K562 (cell line): ENCODE data around the gene PPP1R16B. TPM values are rescaled to one million over a fixed set of nuclear protein-coding genes. Genes with fewer than 3 reads are reported as not detected.

Experiments used
- ATAC-seq: fragments of 200-7000 bp; cut with Tn5 transposase; 3 replicates; pipeline ENCODE4 v1.9.1; 2020; ENCODE audit warnings: moderate library complexity
- BruUV-seq: library from RNA; stranded (reverse); fragments of 400-500 nt; replicated peaks from 2 replicates; lab custom pipeline; 2021; lab: Mats Ljungman, UMichigan
- CTCF ChIA-PET: fragments of 300-600 bp; formaldehyde crosslinking; extraction: SDS; loops from one replicate; lab custom pipeline; 2021; ENCODE audit warnings: low intra/inter-chr PET ratio; lab: Yijun Ruan, JAX
- POLR2A ChIA-PET: fragments of 300-600, 350-650 bp; sonication (Branson Sonifier 250); formaldehyde crosslinking; extraction: SDS; loops from one replicate; lab custom pipeline; 2021; ENCODE audit warnings: antibody characterized with exemption, inconsistent platforms; lab: Yijun Ruan, JAX
- DNase-seq, 4 experiments: peaks; one replicate each; pipeline versions ENCODE4 v3.0.0 to v3.0.0-alpha.2; 2011 to 2018; ENCODE audit warnings: low spot score in 3 of 4, mixed read lengths in 3 of 4; ENCODE audit errors: extremely low read depth in 1 of 4
- FAIRE-seq: peaks from 2 replicates; lab custom pipeline; 2011; peaks lifted over from hg19 to GRCh38; lab: Jason Lieb, UNC
- H2AFZ ChIP-seq: 2 replicates; pipeline ENCODE4 v1.6.0; 2011; ENCODE audit warnings: low read depth, low read length, control low read depth, inconsistent platforms
- H3K27ac ChIP-seq: fragments of 200-600 bp; 3 replicates; pipeline ENCODE4 v1.8.0; 2011; ENCODE audit warnings: low read depth, mild to moderate bottlenecking, control low read depth, inconsistent platforms, low read length, moderate library complexity, mixed read lengths; ENCODE audit errors: extremely low read depth
- H3K27me3 ChIP-seq, 2 experiments: fragments of 300-600 bp in 1 of 2; 2 replicates in 1 of 2; 3 replicates in 1 of 2; pipeline versions ENCODE4 v1.6.0 to v1.8.0; 2011; ENCODE audit warnings: inconsistent platforms in 2 of 2, low read length in 2 of 2, mild to moderate bottlenecking in 1 of 2, mixed read lengths in 1 of 2, moderate library complexity in 1 of 2; ENCODE audit not compliant: control insufficient read depth in 2 of 2, insufficient read depth in 2 of 2
- H3K36me3 ChIP-seq: fragments of 300-600 bp; 3 replicates; pipeline ENCODE4 v1.8.0; 2011; ENCODE audit warnings: mild to moderate bottlenecking, low read length, inconsistent platforms; ENCODE audit not compliant: control insufficient read depth, insufficient read depth
- H3K4me1 ChIP-seq, 2 experiments: fragments of 200-600 bp in 1 of 2; replicated peaks in 1 of 2; 2 replicates in 1 of 2; 3 replicates in 1 of 2; pipeline versions ENCODE4 v1.5.1 to v1.8.0; 2011; ENCODE audit warnings: inconsistent platforms in 2 of 2, low read length in 2 of 2, mild to moderate bottlenecking in 1 of 2, mixed read lengths in 1 of 2, moderate library complexity in 1 of 2; ENCODE audit not compliant: control insufficient read depth in 2 of 2, insufficient read depth in 2 of 2
- H3K4me2 ChIP-seq: 2 replicates; pipeline ENCODE4 v1.6.1; 2011; ENCODE audit warnings: low read length, control low read depth, inconsistent platforms, mixed read lengths; ENCODE audit not compliant: insufficient read depth
- H3K4me3 ChIP-seq: fragments of 200-600 bp; sonication (generic), shearing (Covaris generic); 2 replicates; pipeline ENCODE4 v1.5.1; 2016; ENCODE audit warnings: control low read depth, inconsistent platforms
- H3K79me2 ChIP-seq: fragments of 200-600 bp; 3 replicates; pipeline ENCODE4 v1.8.0; 2011; ENCODE audit warnings: low read length, inconsistent platforms; ENCODE audit not compliant: control insufficient read depth, insufficient read depth
- H3K9ac ChIP-seq, 2 experiments: 2 replicates each; pipeline versions ENCODE4 v1.6.0 to v1.6.1; 2011; ENCODE audit warnings: low read depth in 2 of 2, low read length in 2 of 2, control low read depth in 1 of 2, inconsistent platforms in 1 of 2, mild to moderate bottlenecking in 1 of 2, mixed read lengths in 1 of 2; ENCODE audit not compliant: insufficient read depth in 1 of 2
- H3K9me1 ChIP-seq: one replicate; pipeline ENCODE4 v1.6.0; 2011; ENCODE audit warnings: inconsistent platforms, mild to moderate bottlenecking, low read length, moderate library complexity; ENCODE audit not compliant: control insufficient read depth, insufficient read depth
- H3K9me3 ChIP-seq: replicated peaks from 2 replicates; pipeline ENCODE4 v1.5.1; 2011; ENCODE audit warnings: low read depth, low read length, inconsistent platforms; ENCODE audit not compliant: control insufficient read depth, insufficient read depth
- H4K20me1 ChIP-seq: replicated peaks from 2 replicates; pipeline ENCODE4 v1.6.1; 2011; ENCODE audit warnings: low read length, inconsistent platforms, mixed read lengths; ENCODE audit not compliant: control insufficient read depth, insufficient read depth
- FOSL1 ChIP-seq: fragments of 200-800 bp; sonication (Bioruptor generic); conservative IDR thresholded peaks from 2 replicates; pipeline ENCODE4 v1.6.1; 2016; ENCODE audit warnings: missing genetic modification characterization, missing compliant biosample characterization
- JUND ChIP-seq, 2 experiments: IDR thresholded peaks; 2 replicates in 1 of 2; 3 replicates in 1 of 2; pipeline ENCODE4 v1.6.1; 2011; ENCODE audit warnings: borderline replicate concordance in 2 of 2, low read depth in 2 of 2, low read length in 2 of 2, improper control_type of control experiment in 1 of 2, missing biosample characterization in 1 of 2, missing genetic modification characterization in 1 of 2, missing genetic modification reagents in 1 of 2
- SMARCA4 ChIP-seq: fragments of 450-650 bp; IDR thresholded peaks from 2 replicates; pipeline ENCODE4 v1.6.1; 2016
- ZNF121 ChIP-seq: sonication (generic); formaldehyde crosslinking; conservative IDR thresholded peaks from 2 replicates; pipeline ENCODE4 v1.8.0; 2022; ENCODE audit warnings: missing genetic modification reagents
- WGBS: fragments of 100-300 bp; shearing (Covaris generic); methylation state at CpG from one replicate; pipeline ENCODE4 v1.1.6; 2016; ENCODE audit warnings: low coverage, mixed read lengths; ENCODE audit not compliant: insufficient coverage; ENCODE audit errors: missing lambda C conversion rate; 5-methylcytosine and 5-hydroxymethylcytosine counted together
- in situ Hi-C: fragments of 300-500 bp; cut with MboI; formaldehyde crosslinking; loops from 4 replicates; pipeline ENCODE4 v1.15.0; 2018; ENCODE audit warnings: inconsistent platforms, mixed read lengths
- intact Hi-C: fragments of 100-400 bp; cut with micrococcal nuclease; formaldehyde crosslinking; loops from 2 replicates; pipeline ENCODE4 v1.14.2; 2022
- polyA plus RNA-seq, 8 experiments: library from polyadenylated mRNA; depleted of rRNA in 4 of 8; stranded (reverse) in 5 of 8; unstranded in 3 of 8; fragments of >200 nt; fragmentation: Nextera tagmentation in 2 of 8; fragmentation: Illumina TruSeq in 1 of 8; extraction: Ambion mirVana in 2 of 8; extraction: Trizol in 1 of 8; gene quantifications; 2 replicates each; pipeline versions ENCODE4 v1.2.1 to v1.2.3, GENCODE V29; 2011 to 2014; ENCODE audit warnings: inconsistent platforms in 1 of 8, missing spikeins in 1 of 8
- total RNA-seq, 7 experiments: library from RNA; depleted of rRNA in 6 of 7; stranded (reverse); fragments of >200 nt in 6 of 7; fragmentation: Illumina TruSeq in 2 of 7; extraction: Trizol in 2 of 7; gene quantifications; 2 replicates each; pipeline versions ENCODE4 v1.2.1 to v1.2.3, GENCODE V29; 2011 to 2021; ENCODE audit warnings: low replicate concordance in 1 of 7
- TF ChIP-seq, protein P1 (sequence below), 2 experiments: fragments of 200-800 bp in 1 of 2; sonication (Bioruptor generic) in 1 of 2; sonication (generic) in 1 of 2; formaldehyde crosslinking in 1 of 2; IDR thresholded peaks in 1 of 2; conservative IDR thresholded peaks in 1 of 2; 2 replicates each; pipeline versions ENCODE4 v1.5.0 to v1.6.1; 2016 to 2020; ENCODE audit warnings: missing compliant biosample characterization in 1 of 2, missing genetic modification characterization in 1 of 2, missing genetic modification reagents in 1 of 2
- TF ChIP-seq, protein P2 (sequence below), 2 experiments: fragments of 450-650 bp in 1 of 2; sonication (generic) in 1 of 2; formaldehyde crosslinking in 1 of 2; IDR thresholded peaks in 1 of 2; conservative IDR thresholded peaks in 1 of 2; 2 replicates each; pipeline versions ENCODE4 v1.6.1 to v1.8.1; 2016 to 2023; ENCODE audit warnings: mild to moderate bottlenecking in 2 of 2, moderate library complexity in 2 of 2, inconsistent platforms in 1 of 2, missing genetic modification reagents in 1 of 2

PPP1R16B gene
- total and polyA plus RNA-seq, 9 of the 15 experiments (the other 6 are each of a cell fraction or from before 2014, with no cell fraction given): 1.5 to 11.5 (median 6.8) TPM

DNA sequence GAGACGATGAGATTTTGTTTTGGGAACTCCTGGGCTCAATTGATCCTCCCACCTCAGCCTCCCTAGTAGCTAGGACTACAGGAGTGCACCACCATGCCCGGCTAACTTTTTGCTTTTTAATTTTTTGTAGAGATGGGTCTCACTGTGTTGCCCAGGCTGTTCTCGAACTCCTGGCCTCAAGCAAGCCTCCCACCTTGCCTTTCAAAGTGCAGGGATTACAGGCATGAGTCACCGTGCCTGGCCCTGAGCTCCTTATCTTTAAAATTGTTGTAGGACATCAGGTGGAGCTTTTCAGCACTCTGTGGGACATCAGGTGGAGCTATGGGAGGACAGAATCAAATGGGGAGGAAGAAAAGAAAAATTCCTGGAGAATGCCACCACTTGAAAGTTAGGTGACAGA, 44.5 kb upstream of the PPP1R16B start:
- Histone ChIP-seq H3K27me3 (no peaks in the 10 kb centered on the region), H3K79me2 (no peaks in the 10 kb centered on the region), H3K4me3 (no peak overlapping the region), H2AFZ (no peak overlapping the region), H3K4me1 (peaks cover 0 to 8% of the 10 kb centered on the region in 2 experiments; a peak in 2 of 5 replicates), H4K20me1 (0 out of 2 replicates have a peak, but pooled peaks cover 2% of the 10 kb centered on the region), H3K4me2 (no peak overlapping the region), H3K9me3 (no peaks in the 10 kb centered on the region), H3K36me3 (peaks cover 85% of the 10 kb centered on the region), H3K27ac (no peak overlapping the region), H3K9me1 (peaks cover 4% of the 10 kb centered on the region), H3K9ac (no peak overlapping the region)
- ATAC-seq (no peak), DNase-seq (no peak), FAIRE-seq (no peak)
- intact Hi-C loops (no loop called here), in situ Hi-C loops (no loop called here)
- ChIA-PET POLR2A (interaction anchor here (0.6 kb wide), 1 partner anchor 1268 kb away, joined by 3 read pairs; no protein-coding TSS in a partner anchor), CTCF (no interaction called here)
- no TSS peak for BruUV-seq
- 65% methylated on average over 3 of the region's 4 CpGs for WGBS
- TF ChIP-seq, protein P1, sequence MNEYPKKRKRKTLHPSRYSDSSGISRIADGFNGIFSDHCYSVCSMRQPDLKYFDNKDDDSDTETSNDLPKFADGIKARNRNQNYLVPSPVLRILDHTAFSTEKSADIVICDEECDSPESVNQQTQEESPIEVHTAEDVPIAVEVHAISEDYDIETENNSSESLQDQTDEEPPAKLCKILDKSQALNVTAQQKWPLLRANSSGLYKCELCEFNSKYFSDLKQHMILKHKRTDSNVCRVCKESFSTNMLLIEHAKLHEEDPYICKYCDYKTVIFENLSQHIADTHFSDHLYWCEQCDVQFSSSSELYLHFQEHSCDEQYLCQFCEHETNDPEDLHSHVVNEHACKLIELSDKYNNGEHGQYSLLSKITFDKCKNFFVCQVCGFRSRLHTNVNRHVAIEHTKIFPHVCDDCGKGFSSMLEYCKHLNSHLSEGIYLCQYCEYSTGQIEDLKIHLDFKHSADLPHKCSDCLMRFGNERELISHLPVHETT (CRISPR knock-in tag; conservative IDR thresholded peaks at IDR 0.05 in 1 of 2, IDR thresholded peaks at IDR 0.05 in 1 of 2): no peak
- TF ChIP-seq JUND (IDR thresholded peaks at IDR 0.05; ENCODE audit: borderline replicate concordance, low read depth, low read length) (peak; percentile 58), JUND (tag; IDR thresholded peaks at IDR 0.05; ENCODE audit: borderline replicate concordance, low read depth, low read length) (peak; percentile 42; the same call in 1 of the 3 replicates), ZNF121 (CRISPR knock-in tag) (peak; percentile 87), FOSL1 (tag) (0 out of 2 replicates have a peak, but pooled peaks have one; percentile 30), SMARCA4 (0 out of 2 replicates have a peak, but pooled peaks have one; percentile 12)
- TF ChIP-seq, protein P2, sequence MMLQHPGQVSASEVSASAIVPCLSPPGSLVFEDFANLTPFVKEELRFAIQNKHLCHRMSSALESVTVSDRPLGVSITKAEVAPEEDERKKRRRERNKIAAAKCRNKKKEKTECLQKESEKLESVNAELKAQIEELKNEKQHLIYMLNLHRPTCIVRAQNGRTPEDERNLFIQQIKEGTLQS (IDR thresholded peaks at IDR 0.05): peak; percentile 47; the same call in 1 of the 2 replicates
- TF ChIP-seq, protein P2 (CRISPR knock-in tag; conservative IDR thresholded peaks at IDR 0.05): no peak
